Stomach (tissue), 9 donors: ENCODE data around the gene MAN1A1. TPM values are rescaled to one million over a fixed set of nuclear protein-coding genes. Genes with fewer than 3 reads are reported as not detected.

ENCODE experiments used
- DNase-seq, 2 donors: peaks; one replicate each; pipeline versions ENCODE4 v3.0.0 to v3.0.0-alpha.2; 2013 to 2019
- H3K27ac ChIP-seq, 5 donors: fragments of 200-600 bp in 4 of 5; sonication (generic) in 4 of 5; one replicate each; pipeline ENCODE4 v1.5.1; 2013 to 2019; ENCODE audit warnings: mild to moderate bottlenecking in 1 of 5, moderate library complexity in 1 of 5
- H3K27me3 ChIP-seq, 3 donors: fragments of 200-600 bp; sonication (generic); one replicate each; pipeline ENCODE4 v1.5.1; 2017 to 2019; ENCODE audit warnings: mixed run types in 1 of 3
- H3K36me3 ChIP-seq, 4 donors: fragments of 200-600 bp; sonication (generic); 1 replicate in 3 of 4; 2 replicates in 1 of 4; pipeline ENCODE4 v1.5.1; 2016 to 2019
- H3K4me1 ChIP-seq, 4 donors: fragments of 200-600 bp; sonication (generic); one replicate each; pipeline ENCODE4 v1.5.1; 2016 to 2019
- H3K4me3 ChIP-seq, 4 donors: fragments of 200-600 bp; sonication (generic) in 3 of 4; one replicate each; pipeline ENCODE4 v1.5.1; 2016 to 2019; ENCODE audit warnings: mild to moderate bottlenecking in 1 of 4
- H3K9me3 ChIP-seq, 4 donors: fragments of 200-600 bp; sonication (generic); one replicate each; pipeline ENCODE4 v1.5.1; 2016 to 2019
- CTCF ChIP-seq, 7 experiments: fragments of 450-650 bp in 4 of 7; fragments of 200-600 bp in 3 of 7; sonication (generic) in 3 of 7; IDR thresholded peaks; one replicate each; pipeline ENCODE4 v1.5.1; 2016 to 2019; ENCODE audit warnings: antibody characterized with exemption in 7 of 7, control low read depth in 2 of 7, mild to moderate bottlenecking in 1 of 7
- EP300 ChIP-seq: sonication (generic); formaldehyde crosslinking; IDR thresholded peaks from one replicate; pipeline ENCODE4 v1.6.1; 2017; ENCODE audit warnings: antibody characterized with exemption
- POLR2A ChIP-seq, 4 donors: fragments of 450-650 bp; IDR thresholded peaks; one replicate each; pipeline ENCODE4 v1.6.1; 2016; ENCODE audit warnings: antibody characterized with exemption in 4 of 4, control low read depth in 2 of 4, mild to moderate bottlenecking in 1 of 4, moderate library complexity in 1 of 4
- POLR2AphosphoS5 ChIP-seq, 3 donors: sonication (generic); formaldehyde crosslinking; IDR thresholded peaks; one replicate each; pipeline ENCODE4 v1.6.1; 2016; ENCODE audit warnings: antibody characterized with exemption in 3 of 3
- WGBS, 5 donors: extraction: QIAGEN DNeasy Blood & Tissue Kit in 3 of 5; methylation state at CpG; one replicate each; pipeline versions ENCODE4 v1.1.5 to v1.1.7; 2013 to 2018; 5-methylcytosine and 5-hydroxymethylcytosine counted together
- intact Hi-C: fragments of 100-400 bp; cut with DNase I; formaldehyde crosslinking; loops from one replicate; pipeline ENCODE4 v1.15.1; 2023; ENCODE audit warnings: low total_unique reads
- polyA plus RNA-seq, 3 donors: library from polyadenylated mRNA; stranded (reverse); fragments of 200-250 nt; gene quantifications; one replicate each; pipeline ENCODE4 v1.2.3, GENCODE V29; 2013
- total RNA-seq, 5 donors: library from RNA; depleted of rRNA; stranded (reverse); fragments of >200 nt; gene quantifications; one replicate each; pipeline versions ENCODE4 v1.1.0 to v1.2.3, GENCODE V29; 2014 to 2016
- donor health status: healthy with polysubstance abuse.
- donor health status: Bipolar disorder and iron deficiency.
- donor health status: healthy.

The MAN1A1 gene
- total and polyA plus RNA-seq, 8 donors: 8.0 to 132 (median 47.9) TPM

DNA sequence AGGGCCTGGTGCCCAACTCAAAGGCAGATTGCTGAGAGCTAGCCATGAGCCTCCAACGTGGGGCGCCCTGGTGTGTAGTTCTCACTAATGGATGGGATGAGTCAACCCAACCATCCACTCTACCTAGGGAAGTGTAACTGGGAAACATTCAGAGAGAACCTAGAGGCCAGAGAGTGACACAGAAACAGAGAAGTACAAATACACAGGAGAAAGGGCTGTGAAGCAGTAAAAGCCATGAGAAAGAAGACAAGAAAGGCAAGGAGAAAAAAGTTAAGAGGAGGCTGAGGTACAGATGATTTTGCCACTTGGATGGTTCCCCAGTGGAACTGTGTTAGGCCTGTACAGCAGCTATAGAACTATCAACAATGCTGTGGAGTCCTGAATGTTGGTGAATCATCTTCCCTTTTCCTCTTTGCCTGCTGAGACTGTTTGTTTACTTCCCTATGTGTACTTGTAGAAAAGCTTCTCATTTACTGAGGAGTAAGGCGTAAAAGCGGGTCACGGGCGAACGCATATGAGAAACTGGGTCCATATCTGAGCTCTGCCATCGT is 39.0 kb downstream of the MAN1A1 start:
- 71 to 86% (median 80%) methylated on average over 8 of the region's 8 CpGs for WGBS, 5 donors
- Histone ChIP-seq H3K36me3 (peaks cover 0 to 13% (median 11%) of the 10 kb centered on the region in 4 donors), H3K27ac (peak overlapping the region in 2 of 5 donors; percentile 43 to 44), H3K9me3 (no peaks in the 10 kb centered on the region), H3K27me3 (no peaks in the 10 kb centered on the region), H3K4me3 (no peak overlapping the region), H3K4me1 (peaks cover 0 to 75% (median 42%) of the 10 kb centered on the region in 4 donors)
- intact Hi-C loops: no loop called here
- DNase-seq: no peak
- TF ChIP-seq CTCF (IDR thresholded peaks at IDR 0.05) (no peak), EP300 (no peak), POLR2AphosphoS5 (IDR thresholded peaks at IDR 0.05) (no peak), POLR2A (IDR thresholded peaks at IDR 0.05) (no peak)

DNA sequence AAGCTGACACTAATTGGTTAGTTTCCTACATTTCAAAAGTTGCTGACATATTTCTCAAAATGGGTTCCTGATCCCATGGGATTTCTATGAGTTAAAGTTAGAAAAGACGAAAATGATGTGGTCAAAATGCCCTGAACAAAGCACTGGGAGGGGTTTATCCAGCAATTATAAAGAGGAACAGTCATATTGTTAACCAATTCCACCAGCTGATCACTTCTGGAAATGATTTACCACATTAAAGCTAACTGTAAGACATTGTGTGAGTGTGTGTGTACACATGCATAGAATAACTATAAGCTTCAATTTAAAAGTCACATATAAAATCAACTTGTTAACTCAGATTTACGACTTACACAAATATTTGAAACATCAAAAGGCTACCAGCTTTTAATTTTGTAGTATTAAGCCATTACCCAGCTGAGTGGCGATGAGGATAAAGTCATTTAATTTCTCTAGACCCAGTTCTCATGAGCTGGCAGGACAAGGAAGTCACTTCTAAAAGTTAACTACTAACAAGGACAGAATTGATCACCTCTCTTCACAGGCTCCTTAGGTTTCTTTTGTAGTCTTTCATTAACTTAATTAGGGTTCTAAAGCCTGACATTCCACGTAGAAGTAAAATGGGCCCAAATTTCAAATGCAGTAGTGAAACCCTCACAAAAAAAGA is 40.4 kb downstream of the MAN1A1 start:
- Histone ChIP-seq H3K36me3 (peaks cover 0 to 16% (median 14%) of the 10 kb centered on the region in 4 donors), H3K9me3 (no peaks in the 10 kb centered on the region), H3K4me1 (peaks cover 0 to 61% (median 36%) of the 10 kb centered on the region in 4 donors), H3K27me3 (no peaks in the 10 kb centered on the region), H3K4me3 (no peak overlapping the region), H3K27ac (peak overlapping the region in 1 of 5 donors; percentile 17)
- 45 to 74% (median 53%) methylated on average over 4 of the region's 4 CpGs for WGBS, 5 donors
- intact Hi-C loops: no loop called here
- DNase-seq: no peak
- TF ChIP-seq POLR2AphosphoS5 (IDR thresholded peaks at IDR 0.05): no peak
- no peak for TF ChIP-seq POLR2A (IDR thresholded peaks at IDR 0.05)
- TF ChIP-seq CTCF (IDR thresholded peaks at IDR 0.05): no peak
- no peak for TF ChIP-seq EP300

DNA sequence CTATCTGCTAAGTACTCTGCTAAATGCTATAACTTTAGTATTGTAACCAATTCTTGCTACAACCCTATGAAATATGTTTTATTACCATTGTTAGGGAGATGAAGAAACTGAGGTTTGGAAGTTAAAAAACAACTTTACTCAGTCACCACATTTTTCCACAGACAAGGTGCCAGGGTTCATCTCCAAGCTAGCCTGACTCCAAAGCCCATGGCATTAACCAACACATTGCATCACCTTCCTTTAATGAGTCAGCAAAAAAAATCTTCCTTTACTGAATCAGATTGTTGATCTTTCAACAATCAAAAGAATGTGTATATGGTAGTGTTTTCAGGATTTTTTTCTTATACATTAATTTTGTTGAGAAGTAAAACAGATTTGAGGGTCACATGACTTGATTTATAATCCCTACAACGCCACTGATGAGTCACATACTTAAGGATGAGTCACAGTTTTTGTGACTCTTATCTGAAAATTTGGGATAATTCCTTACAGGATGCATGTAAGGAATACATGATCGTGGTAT is 41.5 kb downstream of the MAN1A1 start:
- intact Hi-C loops: no loop called here
- 62 to 82% (median 67%) methylated on average over 2 of the region's 2 CpGs for WGBS, 5 donors
- no peak overlapping the region for H3K4me3 ChIP-seq
- H3K4me1 ChIP-seq: peaks cover 0 to 51% (median 27%) of the 10 kb centered on the region in 4 donors
- TF ChIP-seq CTCF (IDR thresholded peaks at IDR 0.05) (no peak), EP300 (no peak), POLR2AphosphoS5 (IDR thresholded peaks at IDR 0.05) (no peak), POLR2A (IDR thresholded peaks at IDR 0.05) (no peak)
- no peaks in the 10 kb centered on the region for H3K27me3 ChIP-seq
- H3K9me3 ChIP-seq: no peaks in the 10 kb centered on the region
- no peak for DNase-seq
- H3K36me3 ChIP-seq: peaks cover 0 to 16% (median 14%) of the 10 kb centered on the region in 4 donors
- no peak overlapping the region for H3K27ac ChIP-seq

- Histone ChIP-seq H3K4me3 (no peak overlapping the region), H3K36me3 (peaks cover 0 to 16% (median 14%) of the 10 kb centered on the region in 4 donors), H3K9me3 (no peaks in the 10 kb centered on the region), H3K27me3 (no peaks in the 10 kb centered on the region), H3K4me1 (peaks cover 0 to 43% (median 18%) of the 10 kb centered on the region in 4 donors), H3K27ac (no peak overlapping the region)
- 41 to 60% (median 46%) methylated on average over 1 of the region's 1 CpG for whole genome bisulfite sequencing, 5 donors
- TF ChIP-seq POLR2AphosphoS5 (IDR thresholded peaks at IDR 0.05) (no peak), POLR2A (IDR thresholded peaks at IDR 0.05) (no peak), EP300 (no peak), CTCF (IDR thresholded peaks at IDR 0.05) (no peak)
- intact Hi-C loops: no loop called here
- no peak for DNase-seq
Measured at GRCh38 chr6:119307056-119307455, 42.5 kb downstream of the MAN1A1 start.
